ENCODE results near the gene EPHB2.

The EPHB2 gene

DNA sequence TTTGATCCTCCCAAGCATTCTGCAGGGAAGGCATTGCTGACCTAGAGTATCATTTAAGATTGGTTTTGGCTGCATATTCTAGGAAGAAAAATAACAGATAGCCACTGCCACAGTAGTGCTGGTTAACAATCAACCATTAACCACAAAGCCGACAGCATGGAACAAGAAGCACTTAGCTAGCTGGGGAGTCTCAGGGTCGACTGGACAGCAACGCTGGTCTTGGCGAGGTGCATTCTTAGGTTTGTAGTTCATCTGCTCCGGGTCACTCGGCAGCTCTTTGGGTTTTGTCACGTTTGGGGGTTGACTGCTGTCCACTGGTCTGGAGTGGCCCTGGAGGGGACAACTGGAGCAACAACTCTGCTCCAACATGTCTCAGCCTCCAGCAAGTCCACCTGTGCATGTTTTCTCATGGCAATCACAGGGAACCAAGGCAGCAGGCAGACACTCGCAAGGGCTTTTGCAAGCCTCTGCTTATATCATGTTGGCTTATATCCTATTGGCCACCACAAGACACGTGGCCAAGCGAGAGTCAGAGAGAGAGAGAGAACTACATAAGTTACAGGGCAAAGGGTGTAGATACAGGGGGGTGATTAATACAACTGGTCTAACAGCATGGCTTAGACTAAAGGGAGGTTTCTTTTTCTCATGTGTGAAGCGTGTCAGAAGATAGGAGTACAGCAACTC is 162.5 kb downstream of the EPHB2 start:
- H3K27me3 Mint-ChIP-seq = peaks cover 10 to 15% of the 10 kb centered on the region in 2 donors
- H3K4me3 Mint-ChIP-seq = no peak overlapping the region
- H3K9me3 Mint-ChIP-seq = peaks cover 0 to under 1% of the 10 kb centered on the region in 2 donors
- DNase-seq = no peak
- no peaks in the 10 kb centered on the region for H3K4me1 Mint-ChIP-seq
- no peak overlapping the region for H3K27ac Mint-ChIP-seq
- no peak for ATAC-seq (replicated peaks)
- H3K36me3 Mint-ChIP-seq = no peaks in the 10 kb centered on the region

DNA sequence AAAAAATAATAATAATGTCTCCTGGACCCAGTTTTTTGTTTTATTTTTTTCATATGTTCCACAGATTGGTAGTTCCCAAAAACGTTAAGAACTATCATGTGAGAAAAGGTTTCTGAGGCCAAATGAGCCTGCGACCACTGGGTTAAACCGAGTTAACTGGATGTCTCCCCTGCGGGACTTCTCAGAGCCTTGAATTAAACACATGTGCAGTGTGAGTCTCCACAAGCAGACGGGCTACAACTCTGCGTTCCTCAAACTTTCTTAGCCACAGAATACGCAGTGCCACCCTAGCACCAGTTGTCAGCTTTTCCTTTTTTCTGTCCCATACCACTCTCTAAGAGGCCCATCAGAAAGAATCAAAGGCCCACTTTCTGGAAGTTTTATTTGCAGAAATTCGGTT is 164.1 kb downstream of the EPHB2 start:
- peaks cover 0 to 6% of the 10 kb centered on the region in 2 donors for H3K27me3 Mint-ChIP-seq
- no peaks in the 10 kb centered on the region for H3K4me1 Mint-ChIP-seq
- H3K4me3 Mint-ChIP-seq = no peak overlapping the region
- H3K27ac Mint-ChIP-seq = no peak overlapping the region
- ATAC-seq (replicated peaks) (no peak), DNase-seq (no peak)
- no peaks in the 10 kb centered on the region for H3K9me3 Mint-ChIP-seq
- no peaks in the 10 kb centered on the region for H3K36me3 Mint-ChIP-seq

DNA sequence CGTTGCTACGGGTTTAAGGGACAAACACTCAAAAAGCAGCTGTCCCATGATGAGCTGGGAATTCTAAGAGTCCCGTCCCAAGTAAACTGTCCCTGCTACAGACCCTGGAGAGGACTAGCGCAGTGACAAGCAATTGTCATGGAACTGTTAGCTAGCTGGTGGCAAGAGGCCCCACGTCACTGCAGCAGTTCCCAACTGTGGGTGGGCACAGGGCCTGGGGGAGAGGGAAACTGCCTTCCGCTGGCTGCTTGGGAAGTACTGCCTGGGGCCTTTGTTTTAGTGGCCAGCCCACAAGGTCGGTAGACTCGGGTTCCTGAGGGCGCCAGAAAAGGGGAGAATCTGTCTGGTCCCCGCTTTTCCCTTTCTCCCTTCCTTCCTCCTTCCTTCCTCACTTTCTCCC is 164.6 kb downstream of the EPHB2 start:
- peaks cover 0 to 5% of the 10 kb centered on the region in 2 donors for H3K27me3 Mint-ChIP-seq
- H3K9me3 Mint-ChIP-seq = no peaks in the 10 kb centered on the region
- no peak overlapping the region for H3K4me3 Mint-ChIP-seq
- H3K36me3 Mint-ChIP-seq = no peaks in the 10 kb centered on the region
- H3K27ac Mint-ChIP-seq = no peak overlapping the region
- no peaks in the 10 kb centered on the region for H3K4me1 Mint-ChIP-seq
- ATAC-seq (replicated peaks) (no peak), DNase-seq (no peak)

DNA sequence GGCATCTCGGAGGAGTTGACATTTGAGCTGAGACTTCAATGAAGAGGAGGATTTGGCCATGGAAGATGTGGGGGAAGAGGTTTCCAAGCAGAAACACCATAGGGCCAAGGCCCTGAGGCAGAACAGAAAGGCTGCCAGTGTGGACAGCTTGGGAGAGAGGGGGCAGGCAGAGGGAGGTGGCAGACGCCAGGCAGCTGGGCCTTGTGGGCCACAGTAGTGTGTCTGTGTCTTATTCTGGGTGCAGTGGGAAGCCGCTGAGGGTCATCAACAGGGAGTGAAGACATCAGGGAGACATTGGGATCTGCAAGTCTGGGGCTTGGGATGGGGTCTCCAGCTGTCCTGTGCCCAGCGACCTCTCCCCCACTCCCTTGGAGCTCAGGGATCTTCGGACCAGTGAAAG is 165.2 kb downstream of the EPHB2 start:
- Mint-ChIP-seq H3K27me3 (peaks cover 0 to 5% of the 10 kb centered on the region in 2 donors), H3K4me1 (no peaks in the 10 kb centered on the region), H3K27ac (no peak overlapping the region), H3K36me3 (no peaks in the 10 kb centered on the region), H3K4me3 (no peak overlapping the region), H3K9me3 (no peaks in the 10 kb centered on the region)
- ATAC-seq (replicated peaks) (no peak), DNase-seq (no peak)

DNA sequence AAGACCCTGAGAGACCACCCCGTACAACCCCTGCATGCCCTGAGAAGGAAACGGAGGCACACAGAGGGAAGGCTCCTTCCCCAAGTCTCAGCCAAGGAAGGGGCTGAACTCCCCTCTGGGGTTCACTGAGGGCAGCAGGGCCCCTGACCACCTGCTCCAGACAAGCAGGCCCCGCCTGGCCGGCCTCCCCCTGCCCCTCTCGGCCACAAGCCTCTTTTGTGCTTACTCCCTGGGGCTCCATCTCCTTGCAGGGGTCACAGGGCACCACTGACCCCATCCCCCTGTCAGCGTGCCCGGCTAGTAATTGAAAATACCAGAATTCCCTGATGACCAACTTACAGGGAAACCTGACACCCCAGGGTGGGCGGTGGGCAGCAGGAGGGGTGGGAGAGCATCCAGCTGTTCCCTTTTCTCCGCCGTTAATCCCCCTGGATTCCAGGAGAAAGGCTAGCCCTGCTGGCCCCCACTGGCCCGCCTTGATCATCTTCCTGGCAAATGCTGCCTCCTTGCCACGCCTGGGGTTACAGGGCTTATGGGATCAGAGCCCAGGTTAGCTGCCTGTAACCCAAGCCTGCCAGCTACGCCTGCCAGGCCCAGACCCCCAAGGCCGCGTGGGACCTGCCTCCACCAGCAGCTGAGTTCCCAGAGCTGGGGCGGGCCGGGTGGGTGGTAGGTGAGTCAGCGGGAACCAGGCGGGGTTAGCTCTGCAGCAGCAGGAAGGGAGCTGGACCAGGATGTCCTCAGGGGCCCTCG is 165.9 kb downstream of the EPHB2 start:
- no peak for ATAC-seq (replicated peaks)
- no peak for DNase-seq
- no peaks in the 10 kb centered on the region for H3K9me3 Mint-ChIP-seq
- no peaks in the 10 kb centered on the region for H3K36me3 Mint-ChIP-seq
- H3K4me1 Mint-ChIP-seq = no peaks in the 10 kb centered on the region
- H3K27ac Mint-ChIP-seq = no peak overlapping the region
- H3K27me3 Mint-ChIP-seq = peaks cover 0 to 5% of the 10 kb centered on the region in 2 donors
- H3K4me3 Mint-ChIP-seq = no peak overlapping the region

DNA sequence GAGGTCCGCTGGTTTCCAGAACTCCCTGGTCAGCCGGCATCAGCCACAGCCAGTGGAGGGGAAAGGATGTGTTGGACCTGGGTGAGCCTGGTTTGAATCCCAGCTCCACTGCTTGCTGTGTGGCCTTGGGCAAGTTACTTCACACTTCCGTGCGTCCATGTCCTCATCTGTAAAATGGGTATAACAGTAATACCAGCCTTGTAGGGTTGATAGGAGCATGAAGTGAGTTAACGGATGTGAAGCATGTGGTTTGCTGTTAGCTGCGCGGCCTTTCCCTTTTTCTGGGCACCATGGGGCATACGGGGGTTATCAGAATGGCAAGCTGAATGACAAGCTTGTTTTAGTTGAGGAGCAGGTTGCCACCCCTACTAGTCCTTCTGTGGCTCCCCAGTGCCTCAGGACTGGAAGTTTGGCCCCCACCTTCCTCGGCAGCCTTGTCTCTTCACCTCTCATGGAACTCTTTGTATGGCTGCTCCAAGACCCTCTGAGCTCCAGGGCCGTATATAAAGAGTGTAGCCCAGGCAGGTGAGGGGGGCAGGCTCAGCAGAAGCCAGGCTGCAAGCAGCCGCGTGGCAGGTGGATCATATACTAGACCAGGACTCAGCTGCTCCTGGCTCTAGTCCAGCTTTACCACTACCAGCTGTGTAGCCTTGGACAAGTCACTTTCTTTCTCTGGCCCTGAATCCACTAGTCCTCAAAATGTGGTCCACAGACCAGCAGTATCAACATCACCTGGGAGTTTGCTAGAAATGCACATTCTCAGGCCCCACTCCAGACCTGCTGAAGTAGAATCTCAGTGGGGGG is 166.7 kb downstream of the EPHB2 start:
- peaks cover 0 to 5% of the 10 kb centered on the region in 2 donors for H3K27me3 Mint-ChIP-seq
- no peaks in the 10 kb centered on the region for H3K9me3 Mint-ChIP-seq
- DNase-seq (no peak), ATAC-seq (replicated peaks) (no peak)
- no peaks in the 10 kb centered on the region for H3K36me3 Mint-ChIP-seq
- no peak overlapping the region for H3K27ac Mint-ChIP-seq
- H3K4me3 Mint-ChIP-seq = no peak overlapping the region
- H3K4me1 Mint-ChIP-seq = no peaks in the 10 kb centered on the region

DNA sequence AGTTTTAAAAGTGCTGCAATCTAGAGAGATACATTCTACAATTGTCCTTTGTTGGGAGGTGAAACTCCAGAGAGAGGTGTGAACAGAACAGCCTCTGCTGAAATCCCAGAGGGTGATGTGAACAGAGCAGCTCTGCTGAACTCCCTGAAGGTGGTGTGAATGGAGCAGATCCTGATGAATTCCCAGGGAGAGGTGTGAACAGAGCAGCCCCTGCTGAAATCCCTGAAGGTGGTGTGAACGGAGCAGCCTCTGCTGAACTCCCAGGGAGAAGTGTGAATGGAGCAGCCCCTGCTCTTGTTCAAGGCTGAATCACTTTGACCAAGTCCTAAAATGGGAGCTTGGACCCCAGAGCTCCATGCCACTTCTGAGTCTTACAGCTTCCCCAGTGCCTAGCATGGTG is 167.3 kb downstream of the EPHB2 start:
- no peaks in the 10 kb centered on the region for H3K36me3 Mint-ChIP-seq
- DNase-seq (no peak), ATAC-seq (replicated peaks) (no peak)
- no peak overlapping the region for H3K27ac Mint-ChIP-seq
- peaks cover 0 to 5% of the 10 kb centered on the region in 2 donors for H3K27me3 Mint-ChIP-seq
- no peak overlapping the region for H3K4me3 Mint-ChIP-seq
- no peaks in the 10 kb centered on the region for H3K9me3 Mint-ChIP-seq
- H3K4me1 Mint-ChIP-seq = no peaks in the 10 kb centered on the region

DNA sequence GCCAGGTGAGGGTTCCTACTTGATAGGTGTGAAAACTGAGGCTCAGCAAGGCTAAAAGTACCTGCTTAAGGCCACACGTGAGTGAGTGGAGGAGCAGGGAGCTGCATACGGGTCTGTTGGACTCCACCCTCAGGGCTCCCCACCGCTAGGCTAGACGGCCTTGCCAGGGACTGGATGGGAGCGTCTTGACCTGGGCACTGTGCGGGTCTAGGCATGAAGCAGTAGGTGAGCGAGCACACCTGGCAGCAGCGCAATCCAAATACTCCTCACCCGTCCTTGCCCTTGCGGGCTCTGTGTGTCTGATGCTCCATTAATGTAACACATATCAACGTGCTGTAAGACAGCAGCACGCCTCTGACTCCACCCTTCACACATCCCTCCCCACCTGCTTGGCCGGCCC is 168.0 kb downstream of the EPHB2 start:
- Mint-ChIP-seq H3K4me3 (no peak overlapping the region), H3K36me3 (no peaks in the 10 kb centered on the region), H3K9me3 (no peaks in the 10 kb centered on the region), H3K4me1 (no peaks in the 10 kb centered on the region), H3K27ac (peak overlapping the region; percentile 37), H3K27me3 (peaks cover 0 to 5% of the 10 kb centered on the region in 2 donors)
- DNase-seq = no peak
- no peak for ATAC-seq (replicated peaks)

DNA sequence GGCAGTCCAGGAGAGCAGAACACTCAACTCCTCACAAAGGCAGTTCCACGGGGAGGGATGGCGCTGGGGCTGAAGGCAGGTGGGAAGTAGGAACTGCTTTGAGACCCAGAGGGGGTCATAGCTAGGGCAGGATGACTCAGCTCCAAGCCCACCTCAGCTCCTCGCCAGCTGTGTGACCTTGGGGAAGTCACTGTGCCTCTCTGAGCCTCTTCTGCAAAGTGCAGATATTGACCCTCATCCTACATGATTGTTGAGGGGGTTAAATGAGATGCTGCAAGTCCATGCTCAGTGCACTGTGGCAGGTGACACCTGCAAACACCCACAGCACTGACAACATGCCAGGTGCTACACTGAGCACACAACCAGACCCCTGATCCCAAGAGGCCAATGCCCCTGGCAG is 168.8 kb downstream of the EPHB2 start:
- no peaks in the 10 kb centered on the region for H3K9me3 Mint-ChIP-seq
- ATAC-seq (replicated peaks) (no peak), DNase-seq (no peak)
- H3K27me3 Mint-ChIP-seq = peaks cover 0 to 5% of the 10 kb centered on the region in 2 donors
- H3K27ac Mint-ChIP-seq = no peak overlapping the region
- no peak overlapping the region for H3K4me3 Mint-ChIP-seq
- H3K4me1 Mint-ChIP-seq = no peaks in the 10 kb centered on the region
- no peaks in the 10 kb centered on the region for H3K36me3 Mint-ChIP-seq

DNA sequence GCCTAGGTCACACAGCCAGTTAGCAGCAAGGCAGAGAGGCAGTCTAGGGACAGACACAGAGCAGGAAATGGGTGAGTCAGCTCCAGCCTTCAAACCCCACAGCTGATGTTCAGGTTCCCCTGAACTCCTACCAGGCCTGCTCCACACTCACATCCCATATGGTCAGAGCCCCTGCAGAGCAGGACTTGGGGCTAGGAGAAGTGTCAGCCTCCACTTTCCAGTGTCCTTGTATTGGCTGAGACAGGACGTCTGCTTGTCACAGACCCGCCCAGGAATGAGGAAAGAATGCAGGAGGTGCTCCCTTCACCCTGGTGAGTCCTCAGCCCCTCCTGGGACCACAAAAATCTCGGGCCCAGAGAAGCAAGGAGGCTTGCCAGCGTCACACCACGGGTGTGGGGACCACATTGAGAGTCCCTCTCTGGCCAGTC is 169.5 kb downstream of the EPHB2 start:
- no peak for DNase-seq
- H3K27me3 Mint-ChIP-seq = peaks cover 0 to 11% of the 10 kb centered on the region in 2 donors
- peaks cover 0 to 2% of the 10 kb centered on the region in 2 donors for H3K36me3 Mint-ChIP-seq
- no peak overlapping the region for H3K27ac Mint-ChIP-seq
- no peak overlapping the region for H3K4me3 Mint-ChIP-seq
- H3K9me3 Mint-ChIP-seq = no peaks in the 10 kb centered on the region
- H3K4me1 Mint-ChIP-seq = peaks cover 6 to 7% of the 10 kb centered on the region in 2 donors
- ATAC-seq (replicated peaks) = peak; percentile 15 to 27

DNA sequence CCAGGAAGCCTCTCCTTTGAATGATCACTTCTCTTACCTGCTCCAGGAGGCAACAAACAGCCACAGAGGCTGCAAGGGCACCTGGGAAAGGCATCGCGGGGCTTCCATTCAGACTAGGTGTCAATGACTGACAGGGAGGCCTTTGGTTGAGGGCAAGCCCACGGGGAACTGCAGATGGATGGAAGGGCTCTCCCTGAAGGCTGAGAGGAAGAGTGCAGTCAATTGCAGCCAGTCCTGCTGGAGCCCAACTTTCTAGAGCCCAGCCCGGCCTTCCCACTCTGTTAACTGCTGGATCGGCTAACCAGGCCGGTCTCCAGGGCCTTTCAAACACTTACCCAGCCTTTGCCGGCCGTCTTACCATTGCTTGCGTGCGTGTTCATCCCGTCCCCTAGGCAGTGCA is 172.8 kb downstream of the EPHB2 start:
- no peak for ATAC-seq (replicated peaks)
- H3K4me3 Mint-ChIP-seq = no peak overlapping the region
- peaks cover 6 to 12% of the 10 kb centered on the region in 2 donors for H3K27me3 Mint-ChIP-seq
- peaks cover 8 to 10% of the 10 kb centered on the region in 2 donors for H3K4me1 Mint-ChIP-seq
- peaks cover 0 to 2% of the 10 kb centered on the region in 2 donors for H3K36me3 Mint-ChIP-seq
- H3K9me3 Mint-ChIP-seq = no peaks in the 10 kb centered on the region
- no peak for DNase-seq
- H3K27ac Mint-ChIP-seq = no peak overlapping the region

DNA sequence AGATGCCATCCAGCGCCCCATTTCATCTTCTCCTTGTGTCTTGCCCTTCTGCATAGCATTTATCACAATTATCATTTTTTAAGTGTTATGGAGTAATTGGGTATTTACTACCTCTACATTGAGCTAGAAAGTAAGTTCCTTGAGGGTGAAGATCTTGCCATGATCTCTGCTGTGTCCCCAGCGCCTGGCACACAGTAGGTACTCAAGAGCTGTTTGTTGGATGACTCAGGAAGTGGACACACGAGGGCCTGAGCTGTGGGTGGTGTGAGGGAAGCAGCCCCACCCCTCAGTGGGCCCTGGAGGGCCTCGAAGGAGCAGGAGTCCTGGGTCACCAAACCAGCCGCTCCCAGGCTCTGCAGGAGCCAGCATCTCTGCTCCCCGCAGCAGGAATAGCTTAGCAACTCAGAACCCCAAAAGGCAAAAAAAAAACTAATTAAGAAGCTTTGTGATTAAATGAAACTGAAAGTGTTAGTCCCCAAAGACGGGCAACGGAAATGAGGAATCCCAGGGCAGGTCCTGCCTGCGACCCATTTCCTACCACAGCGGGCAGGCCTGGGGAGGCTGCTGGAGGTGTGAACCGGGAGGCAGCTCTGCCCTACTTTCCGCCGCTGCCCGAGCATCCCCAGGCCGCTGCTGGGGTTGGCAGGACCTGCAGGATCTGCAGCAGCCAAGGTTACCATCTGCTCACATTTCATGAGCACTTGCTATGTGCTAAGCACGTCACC is 174.3 kb downstream of the EPHB2 start:
- Mint-ChIP-seq H3K27me3 (peaks cover 18 to 25% of the 10 kb centered on the region in 2 donors), H3K4me1 (peaks cover 8 to 10% of the 10 kb centered on the region in 2 donors), H3K27ac (peak overlapping the region; percentile 80), H3K36me3 (peaks cover 0 to 2% of the 10 kb centered on the region in 2 donors), H3K4me3 (peak overlapping the region; percentile 58 to 61), H3K9me3 (no peaks in the 10 kb centered on the region)
- peak; percentile 53 to 57 for ATAC-seq (replicated peaks)
- no peak for DNase-seq

DNA sequence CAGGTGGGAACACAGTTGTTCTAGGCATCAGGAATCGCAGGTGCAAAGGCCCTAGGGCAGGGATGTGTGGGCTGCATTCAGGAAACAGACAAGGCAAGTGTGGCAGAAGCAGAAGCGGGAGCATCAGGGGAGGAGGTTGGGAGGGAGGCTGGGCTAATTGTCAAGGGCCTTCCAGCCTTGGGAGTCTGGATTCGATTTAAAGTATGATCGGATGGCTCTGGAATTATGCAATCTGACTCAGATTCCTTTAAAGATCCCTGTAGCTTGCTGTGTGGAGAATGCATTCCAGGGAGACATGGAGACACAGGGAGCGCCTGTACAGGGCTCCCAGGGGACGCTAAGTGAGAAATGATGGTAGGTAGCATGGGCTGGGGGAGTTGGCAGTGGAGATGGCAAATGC is 175.6 kb downstream of the EPHB2 start:
- Mint-ChIP-seq H3K27ac (no peak overlapping the region), H3K4me3 (no peak overlapping the region)
- DNase-seq = no peak

DNA sequence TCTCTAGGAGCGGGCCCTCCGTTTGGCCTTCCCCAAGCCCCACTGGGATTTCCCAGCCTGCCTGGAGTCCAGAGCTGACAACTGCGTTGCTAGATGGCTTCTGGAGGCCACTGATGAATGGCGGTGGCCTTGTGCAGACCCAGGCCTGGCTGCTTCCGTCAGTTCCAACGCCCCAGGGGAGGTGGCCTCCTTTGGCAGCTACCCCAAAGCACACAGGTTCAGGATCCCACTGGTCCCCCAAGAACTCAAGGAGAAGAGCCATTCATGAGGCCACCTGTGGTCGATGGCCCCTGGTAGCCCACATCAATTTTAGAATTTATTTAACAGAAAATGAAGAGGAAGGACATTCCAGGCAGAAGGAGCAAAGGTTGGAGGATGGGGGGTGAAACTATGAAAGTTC is 176.9 kb downstream of the EPHB2 start:
- H3K9me3 Mint-ChIP-seq = no peaks in the 10 kb centered on the region
- H3K36me3 Mint-ChIP-seq = peaks cover 0 to 2% of the 10 kb centered on the region in 2 donors
- ATAC-seq (replicated peaks) (no peak), DNase-seq (no peak)
- H3K4me1 Mint-ChIP-seq = peaks cover 8 to 10% of the 10 kb centered on the region in 2 donors
- no peak overlapping the region for H3K27ac Mint-ChIP-seq
- no peak overlapping the region for H3K4me3 Mint-ChIP-seq
- peaks cover 26 to 34% of the 10 kb centered on the region in 2 donors for H3K27me3 Mint-ChIP-seq

More for the DNA sequence above, 175.6 kb downstream of the EPHB2 start:
- ATAC-seq (replicated peaks) = no peak
- Mint-ChIP-seq H3K4me1 (peaks cover 8 to 10% of the 10 kb centered on the region in 2 donors), H3K36me3 (peaks cover 0 to 2% of the 10 kb centered on the region in 2 donors), H3K9me3 (no peaks in the 10 kb centered on the region), H3K27me3 (peaks cover 26 to 34% of the 10 kb centered on the region in 2 donors)
